Hepatocyte (in vitro differentiated cells): ENCODE results near the gene KAT2B.

Experiments used
- CTCF ChIP-seq: fragments of 200-600 bp; sonication (generic); IDR thresholded peaks from 2 replicates; pipeline ENCODE4 v1.5.1; 2016; ENCODE audit warnings: antibody characterized with exemption, mild to moderate bottlenecking; ENCODE audit not compliant: poor library complexity
- EZH2 ChIP-seq: fragments of 200-600 bp; sonication (generic); IDR thresholded peaks from 2 replicates; pipeline ENCODE4 v1.6.1; 2016; ENCODE audit warnings: antibody characterized with exemption, mild to moderate bottlenecking, borderline replicate concordance
- EZH2phosphoT487 ChIP-seq: fragments of 200-600 bp; sonication (generic); IDR thresholded peaks from one replicate; pipeline ENCODE4 v1.6.1; 2018; ENCODE audit warnings: antibody characterized with exemption, mild to moderate bottlenecking, low read depth, moderate library complexity; ENCODE audit not compliant: unreplicated experiment, severe bottlenecking

GRCh38 chr3:20145874-20146273, 105.6 kb downstream of the KAT2B start:
- TF ChIP-seq CTCF (no peak), EZH2phosphoT487 (no peak), EZH2 (no peak)
